PFSK-1 (cell line): Measurements from ENCODE around the gene IQCK.

Source experiments
- POLR2AphosphoS5 ChIP-seq: IDR thresholded peaks from 2 replicates; pipeline ENCODE4 v1.6.1; 2012; ENCODE audit warnings: low read depth, mild to moderate bottlenecking, control low read depth, low read length, moderate library complexity
- SIN3A ChIP-seq: IDR thresholded peaks from 2 replicates; pipeline ENCODE4 v1.6.1; 2012; ENCODE audit warnings: mild to moderate bottlenecking, low read length, moderate library complexity, borderline replicate concordance; ENCODE audit not compliant: insufficient read depth
- TAF1 ChIP-seq: IDR thresholded peaks from 2 replicates; pipeline ENCODE4 v1.6.1; 2012; ENCODE audit warnings: low read length, control low read depth, borderline replicate concordance; ENCODE audit not compliant: insufficient read depth

GRCh38 chr16:19868421-19868820 is 150.3 kb downstream of the IQCK start:
- TF ChIP-seq TAF1 (no peak), SIN3A (no peak), POLR2AphosphoS5 (no peak)
